ENCODE results near the gene MALAT1. TPM values are rescaled to one million over a fixed set of nuclear protein-coding genes. Genes with fewer than 3 reads are reported as not detected.
A peak's percentile ranks its signal among the peaks of the same experiment; 100 is the strongest.

Gene MALAT1
- total and polyA plus RNA-seq, 2 donors: 682 to 3,158 TPM

- 74% methylated on average over 52 of the region's 52 CpGs for WGBS
- Histone ChIP-seq H3K9me3 (ENCODE audit: control insufficient read depth in 2 of 2, insufficient read depth in 1 of 2, low read length in 1 of 2) (peaks cover 0 to 14% of the 10 kb centered on the region in 2 donors), H3K27ac (ENCODE audit: low read depth in 1 of 2, low read length in 1 of 2) (peak overlapping the region; percentile 32 to 59), H3K27me3 (ENCODE audit: control insufficient read depth in 2 of 2, insufficient read depth in 1 of 2, low read length in 1 of 2) (no peaks in the 10 kb centered on the region), H3K36me3 (ENCODE audit: control insufficient read depth in 2 of 2, insufficient read depth in 2 of 2, low read length in 1 of 2) (peaks cover 2 to 6% of the 10 kb centered on the region in 2 donors), H3K4me1 (ENCODE audit: control insufficient read depth in 2 of 2, insufficient read depth in 2 of 2, low read length in 2 of 2) (peaks cover 45 to 61% of the 10 kb centered on the region in 2 donors), H3K4me3 (ENCODE audit: low read length in 2 of 2) (peak overlapping the region in 1 of 2 donors; percentile 10)
- DNase-seq (ENCODE audit: low read depth in 6 of 9, low spot score in 9 of 9): peak in 3 of 9 donors; percentile 59 to 77 (median 72)
Measured at GRCh38 chr11:65547446-65548125, 48.7 kb downstream of the MALAT1 start.

GRCh38 chr11:65548395-65548794, 49.5 kb downstream of the MALAT1 start:
- H3K9me3 ChIP-seq (ENCODE audit: control insufficient read depth in 2 of 2, insufficient read depth in 1 of 2, low read length in 1 of 2): peaks cover 0 to 14% of the 10 kb centered on the region in 2 donors
- no peaks in the 10 kb centered on the region for H3K27me3 ChIP-seq (ENCODE audit: control insufficient read depth in 2 of 2, insufficient read depth in 1 of 2, low read length in 1 of 2)
- no peak overlapping the region for H3K4me3 ChIP-seq (ENCODE audit: low read length in 2 of 2)
- peak overlapping the region in 1 of 2 donors; percentile 63 for H3K27ac ChIP-seq (ENCODE audit: low read depth in 1 of 2, low read length in 1 of 2)
- no peak for DNase-seq (ENCODE audit: low read depth in 6 of 9, low spot score in 9 of 9)
- H3K36me3 ChIP-seq (ENCODE audit: control insufficient read depth in 2 of 2, insufficient read depth in 2 of 2, low read length in 1 of 2): peaks cover 2 to 6% of the 10 kb centered on the region in 2 donors
- peaks cover 52 to 68% of the 10 kb centered on the region in 2 donors for H3K4me1 ChIP-seq (ENCODE audit: control insufficient read depth in 2 of 2, insufficient read depth in 2 of 2, low read length in 2 of 2)
- WGBS: 100% methylated on average over 3 of the region's 3 CpGs

GRCh38 chr11:65549096-65549495, 50.3 kb downstream of the MALAT1 start:
- H3K9me3 ChIP-seq (ENCODE audit: control insufficient read depth in 2 of 2, insufficient read depth in 1 of 2, low read length in 1 of 2): peaks cover 0 to 14% of the 10 kb centered on the region in 2 donors
- WGBS: 95% methylated on average over 3 of the region's 3 CpGs
- no peak overlapping the region for H3K4me3 ChIP-seq (ENCODE audit: low read length in 2 of 2)
- H3K36me3 ChIP-seq (ENCODE audit: control insufficient read depth in 2 of 2, insufficient read depth in 2 of 2, low read length in 1 of 2): peaks cover 0 to 6% of the 10 kb centered on the region in 2 donors
- no peak for DNase-seq (ENCODE audit: low read depth in 6 of 9, low spot score in 9 of 9)
- peak overlapping the region in 1 of 2 donors; percentile 63 for H3K27ac ChIP-seq (ENCODE audit: low read depth in 1 of 2, low read length in 1 of 2)
- H3K4me1 ChIP-seq (ENCODE audit: control insufficient read depth in 2 of 2, insufficient read depth in 2 of 2, low read length in 2 of 2): peaks cover 59 to 75% of the 10 kb centered on the region in 2 donors
- H3K27me3 ChIP-seq (ENCODE audit: control insufficient read depth in 2 of 2, insufficient read depth in 1 of 2, low read length in 1 of 2): no peaks in the 10 kb centered on the region

- Histone ChIP-seq H3K27ac (ENCODE audit: low read depth in 1 of 2, low read length in 1 of 2) (peak overlapping the region; percentile 62 to 88), H3K36me3 (ENCODE audit: control insufficient read depth in 2 of 2, insufficient read depth in 2 of 2, low read length in 1 of 2) (no peaks in the 10 kb centered on the region), H3K4me1 (ENCODE audit: control insufficient read depth in 2 of 2, insufficient read depth in 2 of 2, low read length in 2 of 2) (peaks cover 57 to 82% of the 10 kb centered on the region in 2 donors), H3K4me3 (ENCODE audit: low read length in 2 of 2) (no peak overlapping the region), H3K27me3 (ENCODE audit: control insufficient read depth in 2 of 2, insufficient read depth in 1 of 2, low read length in 1 of 2) (peaks cover 0 to 15% of the 10 kb centered on the region in 2 donors), H3K9me3 (ENCODE audit: control insufficient read depth in 2 of 2, insufficient read depth in 1 of 2, low read length in 1 of 2) (peaks cover 0 to 18% of the 10 kb centered on the region in 2 donors)
- WGBS: 26% methylated on average over 17 of the region's 17 CpGs
- DNase-seq (ENCODE audit: low read depth in 6 of 9, low spot score in 9 of 9): peak in 6 of 9 donors; percentile 68 to 90 (median 76)
Measured at GRCh38 chr11:65551572-65552387, 52.9 kb downstream of the MALAT1 start.

- peaks cover 0 to 18% of the 10 kb centered on the region in 2 donors for H3K9me3 ChIP-seq (ENCODE audit: control insufficient read depth in 2 of 2, insufficient read depth in 1 of 2, low read length in 1 of 2)
- no peaks in the 10 kb centered on the region for H3K36me3 ChIP-seq (ENCODE audit: control insufficient read depth in 2 of 2, insufficient read depth in 2 of 2, low read length in 1 of 2)
- no peak overlapping the region for H3K4me3 ChIP-seq (ENCODE audit: low read length in 2 of 2)
- peaks cover 55 to 82% of the 10 kb centered on the region in 2 donors for H3K4me1 ChIP-seq (ENCODE audit: control insufficient read depth in 2 of 2, insufficient read depth in 2 of 2, low read length in 2 of 2)
- H3K27me3 ChIP-seq (ENCODE audit: control insufficient read depth in 2 of 2, insufficient read depth in 1 of 2, low read length in 1 of 2): peaks cover 0 to 22% of the 10 kb centered on the region in 2 donors
- H3K27ac ChIP-seq (ENCODE audit: low read depth in 1 of 2, low read length in 1 of 2): peak overlapping the region; percentile 87 to 88
- DNase-seq (ENCODE audit: low read depth in 6 of 9, low spot score in 9 of 9): no peak
- 80% methylated on average over 9 of the region's 9 CpGs for WGBS
Measured at GRCh38 chr11:65552388-65552951, 53.6 kb downstream of the MALAT1 start.

DNA sequence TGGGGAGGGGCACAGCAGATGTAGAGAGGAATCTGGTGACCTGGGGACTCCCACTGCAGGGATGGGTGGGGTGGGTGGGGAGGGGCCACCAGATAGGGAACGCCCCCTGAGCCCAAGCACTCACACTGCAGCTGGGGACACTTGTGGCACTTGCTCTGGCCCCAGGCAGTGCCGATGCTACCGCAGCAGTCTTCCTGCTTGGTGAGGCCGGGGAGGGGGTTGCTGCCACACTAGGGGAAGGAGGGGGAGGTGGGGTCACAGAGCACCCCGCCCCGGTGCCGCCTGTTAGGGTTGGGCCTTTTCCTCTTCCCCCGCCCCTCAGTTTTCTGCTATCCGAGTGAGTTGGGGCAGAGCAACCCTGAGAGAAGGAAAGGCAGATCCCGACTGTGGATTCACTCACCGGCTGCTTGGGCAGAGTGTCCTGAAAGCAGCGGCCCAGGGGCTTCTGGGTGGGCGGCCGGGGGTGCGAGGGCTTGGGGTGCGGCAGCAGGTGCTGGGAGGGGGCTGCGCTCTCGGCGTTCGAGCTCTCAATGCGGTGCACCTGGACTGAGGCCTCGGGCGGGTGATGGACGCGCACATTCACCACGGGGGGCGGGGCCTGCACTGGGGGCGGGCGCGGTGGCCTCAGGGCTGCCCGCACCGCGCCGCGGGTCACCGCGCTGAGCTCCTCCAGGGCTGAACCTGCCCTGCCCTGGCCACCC, 54.6 kb downstream of the MALAT1 start:
- no peaks in the 10 kb centered on the region for H3K36me3 ChIP-seq (ENCODE audit: control insufficient read depth in 2 of 2, insufficient read depth in 2 of 2, low read length in 1 of 2)
- peak in 7 of 9 donors; percentile 64 to 95 (median 85) for DNase-seq (ENCODE audit: low read depth in 6 of 9, low spot score in 9 of 9)
- peak overlapping the region; percentile 88 to 90 for H3K27ac ChIP-seq (ENCODE audit: low read depth in 1 of 2, low read length in 1 of 2)
- WGBS: 50% methylated on average over 37 of the region's 37 CpGs
- H3K4me1 ChIP-seq (ENCODE audit: control insufficient read depth in 2 of 2, insufficient read depth in 2 of 2, low read length in 2 of 2): peaks cover 49 to 78% of the 10 kb centered on the region in 2 donors
- peaks cover 0 to 30% of the 10 kb centered on the region in 2 donors for H3K27me3 ChIP-seq (ENCODE audit: control insufficient read depth in 2 of 2, insufficient read depth in 1 of 2, low read length in 1 of 2)
- H3K9me3 ChIP-seq (ENCODE audit: control insufficient read depth in 2 of 2, insufficient read depth in 1 of 2, low read length in 1 of 2): peaks cover 0 to 18% of the 10 kb centered on the region in 2 donors
- peak overlapping the region; percentile 43 to 44 for H3K4me3 ChIP-seq (ENCODE audit: low read length in 2 of 2)

DNA sequence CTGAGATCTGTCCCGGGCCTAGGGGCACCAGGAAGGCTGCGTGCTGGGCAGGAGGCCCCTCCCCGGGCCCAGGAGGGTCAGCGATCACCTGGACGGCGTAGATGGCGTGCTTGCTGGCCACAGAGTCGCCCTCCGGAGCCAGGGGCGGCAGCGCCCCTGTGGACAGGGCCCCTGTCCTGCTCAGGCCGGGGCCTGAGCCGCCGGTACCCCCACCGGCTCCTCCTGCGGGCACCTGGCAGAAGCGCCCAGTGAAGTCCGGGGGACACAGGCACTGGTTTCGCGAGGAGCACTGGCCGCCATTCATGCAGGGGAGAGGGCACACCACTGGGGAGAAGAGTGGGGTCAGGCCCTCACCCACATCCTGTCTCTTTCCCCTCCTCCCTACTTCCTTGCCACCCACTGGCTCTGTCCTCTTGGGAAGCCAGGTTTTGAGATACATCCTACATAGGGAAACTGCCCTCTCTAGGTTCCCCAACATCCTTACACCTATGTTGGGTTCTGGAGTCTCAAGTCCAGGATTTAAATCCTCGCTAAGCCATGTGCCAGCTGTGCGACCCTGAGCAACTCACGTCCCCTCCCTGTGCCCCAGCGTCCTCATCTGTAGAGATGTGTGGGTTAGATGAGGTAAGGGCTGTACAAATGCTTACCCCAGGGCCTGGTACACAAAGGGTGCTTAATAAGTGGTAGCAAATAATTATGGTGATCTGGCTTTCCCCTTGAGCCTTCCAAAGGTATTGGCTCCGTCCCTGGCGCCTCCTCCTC, 55.4 kb downstream of the MALAT1 start:
- H3K4me1 ChIP-seq (ENCODE audit: control insufficient read depth in 2 of 2, insufficient read depth in 2 of 2, low read length in 2 of 2): peaks cover 44 to 78% of the 10 kb centered on the region in 2 donors

GRCh38 chr11:65554842-65555430, 56.1 kb downstream of the MALAT1 start:
- 93% methylated on average over 4 of the region's 4 CpGs for WGBS
- no peaks in the 10 kb centered on the region for H3K36me3 ChIP-seq (ENCODE audit: control insufficient read depth in 2 of 2, insufficient read depth in 2 of 2, low read length in 1 of 2)
- no peak for DNase-seq (ENCODE audit: low read depth in 6 of 9, low spot score in 9 of 9)
- peak overlapping the region in 1 of 2 donors; percentile 90 for H3K27ac ChIP-seq (ENCODE audit: low read depth in 1 of 2, low read length in 1 of 2)
- H3K27me3 ChIP-seq (ENCODE audit: control insufficient read depth in 2 of 2, insufficient read depth in 1 of 2, low read length in 1 of 2): peaks cover 0 to 45% of the 10 kb centered on the region in 2 donors
- H3K4me3 ChIP-seq (ENCODE audit: low read length in 2 of 2): no peak overlapping the region
- peaks cover 44 to 82% of the 10 kb centered on the region in 2 donors for H3K4me1 ChIP-seq (ENCODE audit: control insufficient read depth in 2 of 2, insufficient read depth in 2 of 2, low read length in 2 of 2)
- peaks cover 0 to 18% of the 10 kb centered on the region in 2 donors for H3K9me3 ChIP-seq (ENCODE audit: control insufficient read depth in 2 of 2, insufficient read depth in 1 of 2, low read length in 1 of 2)

More for the DNA sequence above, 55.4 kb downstream of the MALAT1 start:
- H3K27me3 ChIP-seq (ENCODE audit: control insufficient read depth in 2 of 2, insufficient read depth in 1 of 2, low read length in 1 of 2): peaks cover 0 to 38% of the 10 kb centered on the region in 2 donors
- peak overlapping the region; percentile 88 to 90 for H3K27ac ChIP-seq (ENCODE audit: low read depth in 1 of 2, low read length in 1 of 2)
- peaks cover 0 to 18% of the 10 kb centered on the region in 2 donors for H3K9me3 ChIP-seq (ENCODE audit: control insufficient read depth in 2 of 2, insufficient read depth in 1 of 2, low read length in 1 of 2)
- H3K4me3 ChIP-seq (ENCODE audit: low read length in 2 of 2): peak overlapping the region; percentile 43 to 44
- DNase-seq (ENCODE audit: low read depth in 6 of 9, low spot score in 9 of 9): peak in 1 of 9 donors; percentile 70
- no peaks in the 10 kb centered on the region for H3K36me3 ChIP-seq (ENCODE audit: control insufficient read depth in 2 of 2, insufficient read depth in 2 of 2, low read length in 1 of 2)
- 81% methylated on average over 27 of the region's 27 CpGs for WGBS
